PC-9 (cell line): Measurements from ENCODE around the gene FNDC1. TPM values are rescaled to one million over a fixed set of nuclear protein-coding genes. Genes with fewer than 3 reads are reported as not detected.

ENCODE experiments used
- BruUV-seq: library from RNA; stranded (reverse); fragments of 400-500 nt; replicated peaks from 2 replicates; lab custom pipeline; 2021; lab: Mats Ljungman, UMichigan
- CTCF ChIA-PET: fragments of 300-600 bp; sonication (Branson Sonifier 250); formaldehyde crosslinking; loops from one replicate; lab custom pipeline; 2022; ENCODE audit warnings: antibody characterized with exemption; lab: Charles Lee
- POLR2A ChIA-PET: fragments of 300-600 bp; sonication (Branson Sonifier 250); formaldehyde crosslinking; loops from one replicate; lab custom pipeline; 2022; ENCODE audit warnings: antibody characterized with exemption; ENCODE audit not compliant: unreplicated experiment; lab: Charles Lee
- DNase-seq, 2 experiments: peaks; one replicate each; pipeline versions ENCODE4 v3.0.0 to v3.0.0-alpha.2; 2015 to 2022; ENCODE audit warnings: mixed read lengths in 1 of 2
- H2AFZ ChIP-seq: fragments of 200-600 bp; sonication (generic); 2 replicates; pipeline ENCODE4 v1.8.1; 2017; ENCODE audit warnings: antibody characterized with exemption
- H3F3A ChIP-seq: fragments of 200-600 bp; sonication (generic); 2 replicates; pipeline ENCODE4 v1.8.1; 2017; ENCODE audit warnings: antibody characterized with exemption, mild to moderate bottlenecking, low read depth; ENCODE audit not compliant: insufficient read depth
- H3K27ac ChIP-seq: fragments of 200-600 bp; sonication (generic); 2 replicates; pipeline ENCODE4 v1.6.1; 2016; ENCODE audit warnings: mixed run types
- H3K27me3 ChIP-seq: fragments of 200-600 bp; sonication (generic); 2 replicates; pipeline ENCODE4 v1.6.1; 2016; ENCODE audit warnings: low read depth, mixed run types; ENCODE audit not compliant: insufficient read depth
- H3K36me3 ChIP-seq: fragments of 200-600 bp; sonication (generic); 2 replicates; pipeline ENCODE4 v1.6.1; 2016; ENCODE audit warnings: low read depth, mixed run types
- H3K4me1 ChIP-seq: fragments of 200-600 bp; sonication (generic); replicated peaks from 2 replicates; pipeline ENCODE4 v1.6.1; 2016; ENCODE audit warnings: mixed run types; ENCODE audit not compliant: insufficient read depth
- H3K4me2 ChIP-seq: fragments of 200-600 bp; sonication (generic); 2 replicates; pipeline ENCODE4 v1.6.1; 2017; ENCODE audit warnings: mixed run types
- H3K4me3 ChIP-seq: fragments of 200-600 bp; sonication (generic); 2 replicates; pipeline ENCODE4 v1.6.1; 2016; ENCODE audit warnings: mixed run types
- H3K79me2 ChIP-seq: fragments of 200-600 bp; sonication (generic); 2 replicates; pipeline ENCODE4 v1.6.1; 2017; ENCODE audit warnings: low read depth, mixed run types
- H3K9me2 ChIP-seq: fragments of 200-600 bp; sonication (generic); 2 replicates; pipeline ENCODE4 v1.8.1; 2017; ENCODE audit warnings: mild to moderate bottlenecking; ENCODE audit not compliant: insufficient read depth
- H3K9me3 ChIP-seq: fragments of 200-600 bp; sonication (generic); 2 replicates; pipeline ENCODE4 v1.8.1; 2016; ENCODE audit warnings: low read depth; ENCODE audit not compliant: insufficient read depth
- H4K20me1 ChIP-seq: fragments of 200-600 bp; sonication (generic); 2 replicates; pipeline ENCODE4 v1.8.1; 2017; ENCODE audit not compliant: insufficient read depth
- EZH2 ChIP-seq: fragments of 200-600 bp; sonication (generic); IDR thresholded peaks from 2 replicates; pipeline ENCODE4 v1.8.0; 2017; ENCODE audit warnings: antibody characterized with exemption, low read depth
- intact Hi-C: fragments of 100-400 bp; cut with micrococcal nuclease; formaldehyde crosslinking; loops from one replicate; pipeline ENCODE4 v1.10.0; 2022; ENCODE audit not compliant: unreplicated experiment
- total RNA-seq: library from RNA; stranded (reverse); gene quantifications from 2 replicates; pipeline ENCODE4 v1.2.3, GENCODE V29; 2021
- TF ChIP-seq, protein P1 (sequence below): fragments of 200-600 bp; sonication (generic); conservative IDR thresholded peaks from 2 replicates; pipeline ENCODE4 v1.6.1; 2017; ENCODE audit warnings: mixed run types, antibody characterized with exemption, mild to moderate bottlenecking, moderate library complexity

The FNDC1 gene
- total RNA-seq, 1 experiment from 2014 or later, result not detected

DNA sequence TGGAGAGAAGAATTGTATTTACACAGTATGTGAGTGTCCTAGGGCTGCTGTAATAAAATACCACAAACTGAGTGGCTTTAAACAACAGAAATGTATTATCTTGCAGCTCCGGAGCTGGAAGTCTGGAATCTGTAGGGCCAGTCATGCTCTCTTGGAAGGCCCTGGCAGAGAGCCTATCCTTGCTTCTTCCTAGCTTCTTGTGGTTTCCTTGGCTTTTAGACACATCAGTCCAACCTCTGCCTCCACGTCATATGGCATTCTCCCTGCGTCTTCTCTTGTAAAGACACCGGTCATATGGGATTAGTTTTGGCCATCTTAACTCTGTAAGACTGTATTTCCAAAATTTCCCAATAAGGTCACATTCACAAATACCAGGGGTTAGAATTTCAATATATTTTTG lies 10.8 kb downstream of the FNDC1 start:
- no peak overlapping the region for H3K4me2 ChIP-seq
- no peaks in the 10 kb centered on the region for H3K36me3 ChIP-seq
- no peaks in the 10 kb centered on the region for H3K79me2 ChIP-seq
- ChIA-PET POLR2A (no interaction called here), CTCF (no interaction called here)
- H3F3A ChIP-seq, result no peaks in the 10 kb centered on the region
- TF ChIP-seq EZH2, result no peak
- TF ChIP-seq, protein P1, sequence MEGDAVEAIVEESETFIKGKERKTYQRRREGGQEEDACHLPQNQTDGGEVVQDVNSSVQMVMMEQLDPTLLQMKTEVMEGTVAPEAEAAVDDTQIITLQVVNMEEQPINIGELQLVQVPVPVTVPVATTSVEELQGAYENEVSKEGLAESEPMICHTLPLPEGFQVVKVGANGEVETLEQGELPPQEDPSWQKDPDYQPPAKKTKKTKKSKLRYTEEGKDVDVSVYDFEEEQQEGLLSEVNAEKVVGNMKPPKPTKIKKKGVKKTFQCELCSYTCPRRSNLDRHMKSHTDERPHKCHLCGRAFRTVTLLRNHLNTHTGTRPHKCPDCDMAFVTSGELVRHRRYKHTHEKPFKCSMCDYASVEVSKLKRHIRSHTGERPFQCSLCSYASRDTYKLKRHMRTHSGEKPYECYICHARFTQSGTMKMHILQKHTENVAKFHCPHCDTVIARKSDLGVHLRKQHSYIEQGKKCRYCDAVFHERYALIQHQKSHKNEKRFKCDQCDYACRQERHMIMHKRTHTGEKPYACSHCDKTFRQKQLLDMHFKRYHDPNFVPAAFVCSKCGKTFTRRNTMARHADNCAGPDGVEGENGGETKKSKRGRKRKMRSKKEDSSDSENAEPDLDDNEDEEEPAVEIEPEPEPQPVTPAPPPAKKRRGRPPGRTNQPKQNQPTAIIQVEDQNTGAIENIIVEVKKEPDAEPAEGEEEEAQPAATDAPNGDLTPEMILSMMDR, result no peak
- no TSS peak for BruUV-seq
- no peak for DNase-seq
- peaks cover 70% of the 10 kb centered on the region for H3K27me3 ChIP-seq
- intact Hi-C loops, result no loop called here
- H3K27ac ChIP-seq, result no peak overlapping the region
- H3K9me2 ChIP-seq, result 0 out of 2 replicates have a peak, but pooled peaks cover 3% of the 10 kb centered on the region
- no peaks in the 10 kb centered on the region for H3K4me1 ChIP-seq
- H3K9me3 ChIP-seq, result no peaks in the 10 kb centered on the region
- no peak overlapping the region for H2AFZ ChIP-seq
- H3K4me3 ChIP-seq, result no peak overlapping the region
- no peaks in the 10 kb centered on the region for H4K20me1 ChIP-seq

DNA sequence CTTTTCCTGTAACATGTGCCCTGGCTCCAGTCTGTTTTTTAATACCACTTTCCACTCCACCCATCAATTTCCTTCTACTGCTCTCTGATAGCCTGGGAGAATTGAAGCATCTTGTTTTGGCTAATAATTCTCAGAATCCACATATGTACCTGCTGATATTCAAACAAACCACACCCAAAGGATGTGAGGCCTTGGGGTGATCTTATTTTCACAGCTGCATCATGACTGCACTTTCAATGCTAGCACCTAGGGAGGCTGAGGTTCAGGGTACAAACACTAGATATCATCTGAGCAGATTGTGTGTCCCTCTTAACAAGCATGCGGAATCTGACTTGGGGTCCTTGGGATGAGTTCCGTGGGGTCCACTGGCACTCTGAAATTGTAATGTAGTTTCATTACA lies 12.7 kb downstream of the FNDC1 start:
- BruUV-seq, result no TSS peak
- Histone ChIP-seq H3K4me2 (no peak overlapping the region), H3K9me3 (no peaks in the 10 kb centered on the region), H3K4me3 (no peak overlapping the region), H3F3A (no peaks in the 10 kb centered on the region), H4K20me1 (no peaks in the 10 kb centered on the region), H3K9me2 (0 out of 2 replicates have a peak, but pooled peaks cover 3% of the 10 kb centered on the region), H3K36me3 (no peaks in the 10 kb centered on the region), H3K27ac (no peak overlapping the region), H3K27me3 (peaks cover 59% of the 10 kb centered on the region), H3K4me1 (no peaks in the 10 kb centered on the region), H3K79me2 (no peaks in the 10 kb centered on the region), H2AFZ (no peak overlapping the region)
- CTCF ChIA-PET, result no interaction called here
- no peak for DNase-seq
- TF ChIP-seq EZH2, result no peak
- intact Hi-C loops, result no loop called here
- POLR2A ChIA-PET, result no interaction called here

DNA sequence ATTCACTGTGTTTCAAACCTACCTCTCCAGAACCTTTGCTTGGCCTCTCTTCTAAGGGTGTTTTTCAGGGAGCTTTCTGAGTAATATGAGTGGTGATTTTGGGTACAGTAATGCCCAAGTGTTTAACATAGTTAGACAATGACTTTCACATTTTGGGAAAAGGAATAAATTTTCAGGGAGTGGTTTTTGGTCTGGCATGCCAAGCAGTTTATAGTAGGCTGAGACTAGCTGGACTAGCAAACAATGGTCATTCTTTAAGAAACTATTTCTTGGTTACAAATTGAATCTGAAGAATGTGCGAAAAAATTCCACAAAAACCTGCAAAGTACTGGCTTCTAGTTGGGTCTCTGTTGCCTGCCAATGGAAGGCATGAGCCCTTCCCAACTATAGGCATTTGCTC lies 15.4 kb downstream of the FNDC1 start:
- intact Hi-C loops, result no loop called here
- no peaks in the 10 kb centered on the region for H3K9me3 ChIP-seq
- no peaks in the 10 kb centered on the region for H3K36me3 ChIP-seq
- 0 out of 2 replicates have a peak, but pooled peaks cover 3% of the 10 kb centered on the region for H3K9me2 ChIP-seq
- no peak overlapping the region for H3K27ac ChIP-seq
- no peaks in the 10 kb centered on the region for H3F3A ChIP-seq
- H3K4me3 ChIP-seq, result no peak overlapping the region
- H3K79me2 ChIP-seq, result no peaks in the 10 kb centered on the region
- H3K4me2 ChIP-seq, result no peak overlapping the region
- no peak overlapping the region for H2AFZ ChIP-seq
- DNase-seq, result no peak
- no TSS peak for BruUV-seq
- no peaks in the 10 kb centered on the region for H4K20me1 ChIP-seq
- CTCF ChIA-PET, result no interaction called here
- H3K27me3 ChIP-seq, result peaks cover 44% of the 10 kb centered on the region; the same call in 1 of the 2 replicates
- TF ChIP-seq EZH2, result no peak
- TF ChIP-seq, protein P1, result no peak
- POLR2A ChIA-PET, result no interaction called here
- no peaks in the 10 kb centered on the region for H3K4me1 ChIP-seq

DNA sequence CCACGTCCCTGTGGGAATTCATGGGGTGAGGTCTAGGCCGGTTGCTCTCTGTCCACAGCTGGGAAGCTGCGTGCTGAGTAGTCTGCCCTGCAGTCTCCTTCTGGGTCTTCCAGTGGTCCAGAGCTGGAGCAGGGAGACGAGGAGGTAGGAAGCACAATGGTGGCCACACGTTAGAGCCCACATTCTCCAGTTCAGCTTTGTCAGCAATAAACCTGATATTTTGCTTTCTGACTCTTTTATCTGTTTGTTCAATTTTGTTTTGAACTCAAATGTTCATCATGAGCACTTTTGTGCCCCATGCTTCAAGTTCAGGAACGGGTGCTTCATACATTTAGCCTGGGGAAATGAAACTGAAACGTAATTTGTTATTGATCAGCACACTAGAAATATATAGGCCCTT lies 21.3 kb downstream of the FNDC1 start:
- H2AFZ ChIP-seq, result no peak overlapping the region
- no peak overlapping the region for H3K27ac ChIP-seq
- no peak overlapping the region for H3K4me2 ChIP-seq
- no peaks in the 10 kb centered on the region for H4K20me1 ChIP-seq
- H3K9me3 ChIP-seq, result no peaks in the 10 kb centered on the region
- no peak for DNase-seq
- no peak for TF ChIP-seq EZH2
- TF ChIP-seq, protein P1, result no peak
- no TSS peak for BruUV-seq
- peaks cover 45% of the 10 kb centered on the region for H3K27me3 ChIP-seq
- ChIA-PET CTCF (no interaction called here), POLR2A (no interaction called here)
- no peaks in the 10 kb centered on the region for H3K9me2 ChIP-seq
- no peak overlapping the region for H3K4me3 ChIP-seq
- H3K36me3 ChIP-seq, result no peaks in the 10 kb centered on the region
- H3F3A ChIP-seq, result no peaks in the 10 kb centered on the region
- intact Hi-C loops, result no loop called here
- H3K79me2 ChIP-seq, result no peaks in the 10 kb centered on the region
- no peaks in the 10 kb centered on the region for H3K4me1 ChIP-seq
